ENCODE data around the gene TUBGCP3.

Gene TUBGCP3

DNA sequence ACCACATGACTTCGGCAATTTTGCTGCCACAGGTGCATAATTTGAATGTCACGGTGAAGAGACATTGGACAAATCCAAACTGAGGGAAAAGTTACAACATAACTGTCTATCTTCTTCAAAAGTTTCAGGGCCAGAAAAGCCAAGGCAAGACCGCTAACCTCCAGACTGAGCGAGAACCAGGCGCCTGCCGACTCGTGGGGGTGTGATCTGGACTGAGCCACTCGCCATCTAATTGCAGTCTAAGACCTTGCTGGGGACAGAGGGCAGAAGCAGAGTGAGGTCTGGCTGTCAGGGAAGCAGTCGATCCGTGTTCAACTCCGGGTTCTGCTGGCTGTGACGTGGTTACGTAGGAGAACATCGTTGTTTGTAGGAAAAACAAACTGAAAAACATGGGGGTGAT is 123.2 kb downstream of the TUBGCP3 start:
- Mint-ChIP-seq H3K27ac (no peak overlapping the region), H3K36me3 (ENCODE audit: low read depth) (no peaks in the 10 kb centered on the region), H3K4me3 (no peak overlapping the region), H3K4me1 (ENCODE audit: low read depth) (no peaks in the 10 kb centered on the region), H3K27me3 (peaks cover 2% of the 10 kb centered on the region), H3K9me3 (peaks cover 12% of the 10 kb centered on the region)
- intact Hi-C loops (cut with micrococcal nuclease), result no loop called here

DNA sequence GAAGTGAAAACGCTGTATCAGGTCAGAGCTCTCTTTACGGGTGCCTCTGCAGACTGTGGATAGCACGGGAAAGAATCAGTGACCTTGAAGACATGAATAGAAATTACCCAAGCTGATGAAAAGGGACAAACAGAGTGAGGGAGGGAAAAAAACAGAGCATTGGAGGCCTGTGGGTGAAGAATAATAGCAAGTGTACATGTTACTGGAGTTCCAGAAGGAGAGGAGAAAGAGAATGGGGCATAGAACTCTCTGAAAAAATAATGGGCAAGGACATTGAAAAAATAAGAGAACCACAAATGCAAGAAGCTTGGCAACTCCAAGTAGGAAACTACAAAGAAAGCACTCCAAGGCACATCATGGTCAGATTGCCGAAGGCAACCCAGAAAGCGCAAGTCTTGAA is 125.5 kb downstream of the TUBGCP3 start:
- H3K27ac Mint-ChIP-seq, result no peak overlapping the region
- H3K27me3 Mint-ChIP-seq, result peaks cover 6% of the 10 kb centered on the region
- H3K36me3 Mint-ChIP-seq (ENCODE audit: low read depth), result no peaks in the 10 kb centered on the region
- peaks cover 12% of the 10 kb centered on the region for H3K9me3 Mint-ChIP-seq
- intact Hi-C loops (cut with micrococcal nuclease), result no loop called here
- no peak overlapping the region for H3K4me3 Mint-ChIP-seq
- no peaks in the 10 kb centered on the region for H3K4me1 Mint-ChIP-seq (ENCODE audit: low read depth)

DNA sequence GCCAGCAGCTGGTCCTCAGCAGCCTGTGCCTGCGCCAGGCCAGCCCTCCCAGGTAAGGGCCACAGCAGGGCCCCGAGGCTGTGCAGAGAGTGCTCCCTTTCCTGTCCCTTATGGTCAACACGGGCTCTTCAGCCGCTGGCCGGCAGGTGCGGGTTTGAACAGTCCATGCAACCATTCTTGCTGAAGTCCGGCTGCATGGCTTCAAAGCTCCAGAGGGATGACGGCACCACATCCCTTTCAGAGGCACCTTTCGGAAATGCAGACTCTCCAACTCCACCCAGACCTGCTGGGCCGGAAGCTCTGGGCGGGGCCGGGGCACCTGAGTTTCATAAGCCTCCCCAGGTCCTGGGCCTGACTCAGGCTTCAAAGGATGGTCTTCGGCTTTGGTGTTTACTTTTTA is 130.5 kb downstream of the TUBGCP3 start:
- intact Hi-C loops (cut with micrococcal nuclease), result no loop called here
- no peaks in the 10 kb centered on the region for H3K4me1 Mint-ChIP-seq (ENCODE audit: low read depth)
- no peaks in the 10 kb centered on the region for H3K36me3 Mint-ChIP-seq (ENCODE audit: low read depth)
- H3K4me3 Mint-ChIP-seq, result no peak overlapping the region
- peaks cover 9% of the 10 kb centered on the region for H3K9me3 Mint-ChIP-seq
- H3K27ac Mint-ChIP-seq, result no peak overlapping the region
- peaks cover 9% of the 10 kb centered on the region for H3K27me3 Mint-ChIP-seq

DNA sequence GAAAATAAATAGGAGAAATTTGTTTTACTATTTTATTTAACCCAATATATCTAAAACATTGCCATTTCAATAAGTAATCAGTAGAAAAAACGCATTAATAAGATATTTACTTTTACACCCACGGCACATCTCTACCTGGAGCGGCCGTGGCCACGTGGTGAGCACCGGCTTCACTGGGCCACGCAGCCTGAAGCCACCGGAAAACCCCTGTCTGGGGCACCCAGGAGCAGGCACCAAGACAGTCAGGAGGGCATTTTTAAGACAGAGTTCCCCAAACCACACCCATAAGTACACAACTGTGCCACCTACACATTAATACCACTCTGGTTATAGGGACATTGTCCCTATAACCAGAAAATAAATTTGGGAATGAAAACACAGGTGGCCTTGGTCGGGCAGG is 130.9 kb downstream of the TUBGCP3 start:
- intact Hi-C loops (cut with micrococcal nuclease), result no loop called here
- no peaks in the 10 kb centered on the region for H3K36me3 Mint-ChIP-seq (ENCODE audit: low read depth)
- H3K4me3 Mint-ChIP-seq, result no peak overlapping the region
- no peak overlapping the region for H3K27ac Mint-ChIP-seq
- peaks cover 5% of the 10 kb centered on the region for H3K9me3 Mint-ChIP-seq
- peaks cover 9% of the 10 kb centered on the region for H3K27me3 Mint-ChIP-seq
- no peaks in the 10 kb centered on the region for H3K4me1 Mint-ChIP-seq (ENCODE audit: low read depth)

DNA sequence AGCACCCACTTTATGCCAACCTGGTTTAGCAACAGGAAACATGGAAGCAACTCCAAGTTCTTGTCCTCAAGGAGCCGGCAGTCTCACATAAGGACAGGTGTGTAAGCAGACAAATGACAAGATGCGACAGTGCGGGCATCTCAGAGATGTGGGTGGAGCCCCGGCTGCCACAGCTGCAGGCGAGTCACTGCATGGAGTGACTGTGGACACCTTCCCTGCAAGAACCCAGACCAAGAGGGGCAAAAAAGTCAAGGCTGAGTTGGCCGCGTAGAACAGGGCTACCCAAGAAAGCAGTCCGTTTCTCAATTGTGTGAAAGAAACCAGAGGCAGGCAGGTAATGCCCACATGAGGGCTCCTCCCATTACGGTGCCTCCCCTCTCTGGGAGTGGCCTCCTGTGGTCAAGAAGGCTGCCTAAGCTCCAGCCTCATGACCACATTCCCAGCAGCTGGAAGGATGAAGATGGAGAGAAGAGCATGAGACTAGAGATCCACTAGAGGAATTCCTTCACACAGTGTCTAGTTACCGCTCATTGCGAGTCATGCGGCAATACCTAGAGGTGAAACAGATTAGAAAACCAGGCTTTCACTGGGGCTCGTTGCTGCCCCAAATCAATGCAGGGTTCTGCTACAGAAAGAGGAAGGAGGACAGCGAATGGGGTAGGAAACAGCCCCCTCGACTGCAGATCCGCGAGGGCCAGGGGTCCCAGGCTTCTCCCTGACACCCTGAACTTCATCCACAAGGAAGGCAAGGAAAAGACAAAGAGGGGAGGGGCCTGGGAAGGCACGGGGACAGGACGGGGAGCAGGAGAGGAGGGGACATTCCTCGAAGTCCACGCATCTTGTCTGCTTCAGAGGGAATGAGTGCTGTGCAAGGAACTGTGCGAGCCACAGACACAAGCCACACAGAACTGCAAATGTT is 131.6 kb downstream of the TUBGCP3 start:
- H3K27me3 Mint-ChIP-seq, result peaks cover 9% of the 10 kb centered on the region
- no peaks in the 10 kb centered on the region for H3K4me1 Mint-ChIP-seq (ENCODE audit: low read depth)
- H3K36me3 Mint-ChIP-seq (ENCODE audit: low read depth), result no peaks in the 10 kb centered on the region
- H3K4me3 Mint-ChIP-seq, result no peak overlapping the region
- H3K9me3 Mint-ChIP-seq, result no peaks in the 10 kb centered on the region
- intact Hi-C loops (cut with micrococcal nuclease), result no loop called here
- H3K27ac Mint-ChIP-seq, result no peak overlapping the region

DNA sequence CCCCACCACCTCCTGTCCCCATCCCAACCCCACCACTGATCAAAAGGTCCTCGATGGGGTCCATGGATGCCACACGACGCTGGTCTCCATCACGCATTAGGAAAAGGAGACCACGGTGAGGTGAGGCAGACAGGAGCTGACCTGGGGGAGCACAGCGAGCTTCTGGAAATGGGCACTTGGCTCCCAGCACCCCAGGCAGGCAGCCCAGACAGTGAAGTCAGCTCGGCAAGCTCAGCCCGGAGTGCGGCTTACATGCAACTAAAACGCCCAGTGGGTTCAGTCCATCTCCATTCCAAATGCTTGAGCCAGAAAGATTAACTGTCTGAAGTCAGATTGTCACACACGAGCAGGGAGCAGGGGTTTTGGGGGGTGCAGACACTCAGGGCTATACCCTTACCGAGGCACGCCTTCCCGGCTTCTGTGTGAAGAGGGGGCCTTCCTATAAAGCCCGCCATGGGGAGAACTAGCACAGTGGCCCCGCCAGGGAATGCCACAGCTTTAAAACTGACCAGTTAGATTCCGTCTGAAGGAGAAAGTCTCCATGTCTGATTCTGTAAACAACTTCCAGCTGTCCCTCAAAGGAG is 132.4 kb downstream of the TUBGCP3 start:
- Mint-ChIP-seq H3K27ac (no peak overlapping the region), H3K4me1 (ENCODE audit: low read depth) (no peaks in the 10 kb centered on the region), H3K36me3 (ENCODE audit: low read depth) (no peaks in the 10 kb centered on the region), H3K9me3 (no peaks in the 10 kb centered on the region), H3K4me3 (no peak overlapping the region), H3K27me3 (peaks cover 9% of the 10 kb centered on the region)
- intact Hi-C loops (cut with micrococcal nuclease), result no loop called here

DNA sequence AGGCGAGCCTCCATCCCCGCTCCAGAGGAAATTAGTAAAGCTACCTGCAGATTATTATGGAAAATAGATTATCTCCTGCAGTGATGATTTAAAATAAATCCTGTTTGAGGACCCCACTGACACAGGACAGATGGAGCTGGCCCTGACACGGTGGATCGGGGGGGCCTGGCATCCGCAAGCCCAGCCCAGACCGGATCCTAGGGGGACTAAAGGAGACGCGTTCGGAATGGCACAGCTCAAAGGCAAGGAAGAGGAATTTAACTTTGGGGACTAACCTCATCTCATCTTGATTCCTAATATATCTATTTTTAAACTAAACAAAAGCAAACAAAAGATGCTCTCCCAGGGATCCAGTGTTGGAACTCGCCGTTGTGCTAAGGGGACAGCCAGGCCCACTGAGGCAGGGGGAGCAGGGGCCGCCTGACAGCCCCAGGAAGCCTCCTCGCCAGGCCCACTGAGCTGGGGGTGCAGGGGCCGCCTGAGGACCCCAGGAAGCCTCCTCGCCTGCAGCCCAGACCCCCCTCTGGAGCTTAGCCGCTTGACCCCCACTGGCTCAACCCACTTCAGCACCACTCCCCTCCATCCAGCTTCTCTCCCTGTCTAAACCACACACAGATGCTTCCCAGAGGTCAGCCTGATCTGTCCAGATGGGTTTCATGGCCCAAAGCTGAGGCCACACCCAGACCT is 133.2 kb downstream of the TUBGCP3 start:
- intact Hi-C loops (cut with micrococcal nuclease), result no loop called here
- no peaks in the 10 kb centered on the region for H3K4me1 Mint-ChIP-seq (ENCODE audit: low read depth)
- H3K27ac Mint-ChIP-seq, result no peak overlapping the region
- H3K36me3 Mint-ChIP-seq (ENCODE audit: low read depth), result no peaks in the 10 kb centered on the region
- no peak overlapping the region for H3K4me3 Mint-ChIP-seq
- no peaks in the 10 kb centered on the region for H3K9me3 Mint-ChIP-seq
- peaks cover 9% of the 10 kb centered on the region for H3K27me3 Mint-ChIP-seq

DNA sequence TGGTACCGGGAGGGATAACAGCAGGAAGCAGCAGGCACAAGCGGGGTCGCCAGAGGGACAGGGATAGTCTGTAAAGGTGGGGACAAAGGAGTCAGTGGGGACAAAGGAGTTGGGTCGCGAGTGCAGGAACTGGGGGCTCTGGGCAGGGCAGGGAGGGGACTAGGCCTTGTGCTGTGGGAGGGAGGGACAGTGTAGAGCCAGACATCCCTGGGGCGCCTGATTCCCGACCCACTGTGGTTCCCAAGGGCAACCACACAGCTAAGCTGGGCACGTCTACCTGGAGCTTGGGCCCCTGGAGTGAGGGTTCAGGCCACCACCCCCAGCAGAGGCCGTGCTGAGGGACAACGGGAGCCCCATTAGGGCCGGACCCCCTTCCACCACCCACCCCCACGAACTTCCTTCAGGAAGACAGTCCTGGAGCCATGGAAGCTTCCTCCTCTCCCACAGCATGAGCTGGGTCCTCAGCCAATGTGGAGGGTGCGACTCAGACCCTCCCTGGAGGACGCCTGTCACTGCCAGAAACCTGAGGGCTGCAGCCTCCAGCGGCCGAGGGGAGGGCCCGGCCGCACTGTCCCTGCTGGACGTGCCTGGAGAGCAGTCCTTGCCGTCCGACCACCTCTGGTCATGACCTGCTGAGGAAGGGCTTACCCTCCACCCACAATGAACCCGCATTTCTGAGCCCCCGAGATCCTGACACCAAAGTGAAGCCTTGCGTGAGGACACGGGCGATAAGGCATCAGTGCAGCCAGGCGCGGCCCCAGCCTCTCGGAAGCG is 133.9 kb downstream of the TUBGCP3 start:
- no peaks in the 10 kb centered on the region for H3K9me3 Mint-ChIP-seq
- H3K27ac Mint-ChIP-seq, result no peak overlapping the region
- intact Hi-C loops (cut with micrococcal nuclease), result no loop called here
- no peaks in the 10 kb centered on the region for H3K4me1 Mint-ChIP-seq (ENCODE audit: low read depth)
- peaks cover 4% of the 10 kb centered on the region for H3K27me3 Mint-ChIP-seq
- H3K4me3 Mint-ChIP-seq, result no peak overlapping the region
- no peaks in the 10 kb centered on the region for H3K36me3 Mint-ChIP-seq (ENCODE audit: low read depth)

DNA sequence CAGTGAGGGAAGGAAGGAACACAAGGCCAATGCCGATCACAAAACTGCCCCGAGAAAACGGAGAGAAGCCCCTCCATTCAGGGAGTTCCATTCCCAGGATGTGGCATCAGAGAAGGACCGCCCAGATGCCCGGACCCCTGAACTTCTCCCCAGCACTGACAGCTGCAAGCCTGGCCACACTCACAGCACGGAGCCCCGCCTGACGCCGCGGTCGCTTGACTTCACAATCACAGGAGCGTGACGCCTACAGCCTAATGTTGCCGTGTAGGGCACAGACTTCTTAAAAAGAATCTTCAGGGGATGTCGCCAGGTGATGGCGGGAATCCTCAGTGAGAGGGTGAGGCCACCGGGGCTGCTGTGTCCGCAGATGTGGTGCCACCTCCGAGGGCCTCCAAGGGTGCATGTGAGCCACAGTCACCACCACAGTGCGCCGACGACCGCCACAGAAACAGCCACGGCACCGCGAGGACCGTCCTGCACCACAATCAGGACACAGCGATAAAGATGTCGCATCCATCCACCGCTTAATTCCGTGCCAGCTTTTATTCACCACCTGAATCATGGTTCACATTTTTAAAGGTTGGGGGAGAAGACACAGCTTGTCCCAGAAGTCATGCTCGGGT is 134.6 kb downstream of the TUBGCP3 start:
- Mint-ChIP-seq H3K27ac (no peak overlapping the region), H3K27me3 (peaks cover 4% of the 10 kb centered on the region), H3K4me1 (ENCODE audit: low read depth) (no peaks in the 10 kb centered on the region), H3K9me3 (no peaks in the 10 kb centered on the region), H3K36me3 (ENCODE audit: low read depth) (no peaks in the 10 kb centered on the region), H3K4me3 (no peak overlapping the region)
- intact Hi-C loops (cut with micrococcal nuclease), result no loop called here

DNA sequence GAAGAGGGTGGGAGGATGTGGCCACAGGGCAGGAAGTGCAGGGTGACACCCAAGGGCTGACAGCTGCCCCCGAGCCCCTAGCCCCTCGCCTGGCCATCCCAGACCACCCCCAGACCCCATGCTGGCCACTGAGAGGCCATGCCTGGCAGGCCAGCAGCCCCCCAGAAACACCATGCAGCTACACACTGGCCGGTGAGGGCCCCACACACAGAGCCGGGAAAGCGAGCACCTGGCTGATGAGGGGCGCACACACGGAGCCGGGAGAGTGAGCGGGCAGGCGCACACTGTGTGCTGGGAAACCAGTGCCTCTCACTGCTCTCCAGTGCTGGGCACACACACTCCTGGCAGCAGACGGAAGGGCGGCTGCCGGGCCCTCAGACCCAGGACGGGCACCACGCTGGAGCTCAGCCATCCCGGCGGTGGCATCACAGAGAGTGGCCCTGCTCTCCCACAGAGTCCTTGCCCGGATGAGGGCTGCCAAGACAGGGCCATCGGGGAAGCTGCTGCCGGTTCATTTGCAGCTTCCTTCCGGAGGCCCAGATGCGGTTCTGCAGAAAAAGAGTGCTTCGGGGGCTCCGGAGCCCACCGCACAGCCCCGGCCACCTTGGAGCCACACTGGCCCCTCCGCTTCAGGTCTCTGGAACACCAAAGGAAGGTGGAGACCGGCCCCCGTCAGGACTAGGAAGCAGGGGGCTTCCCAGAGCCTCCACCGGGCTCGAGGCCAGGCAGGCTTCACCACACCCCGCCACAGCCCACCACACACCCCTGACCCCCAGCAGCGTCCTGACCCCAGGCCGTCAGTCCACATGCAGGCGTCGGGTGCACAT is 135.4 kb downstream of the TUBGCP3 start:
- peaks cover 3% of the 10 kb centered on the region for H3K27me3 Mint-ChIP-seq
- no peaks in the 10 kb centered on the region for H3K4me1 Mint-ChIP-seq (ENCODE audit: low read depth)
- H3K27ac Mint-ChIP-seq, result no peak overlapping the region
- H3K36me3 Mint-ChIP-seq (ENCODE audit: low read depth), result no peaks in the 10 kb centered on the region
- intact Hi-C loops (cut with micrococcal nuclease), result no loop called here
- no peaks in the 10 kb centered on the region for H3K9me3 Mint-ChIP-seq
- no peak overlapping the region for H3K4me3 Mint-ChIP-seq

DNA sequence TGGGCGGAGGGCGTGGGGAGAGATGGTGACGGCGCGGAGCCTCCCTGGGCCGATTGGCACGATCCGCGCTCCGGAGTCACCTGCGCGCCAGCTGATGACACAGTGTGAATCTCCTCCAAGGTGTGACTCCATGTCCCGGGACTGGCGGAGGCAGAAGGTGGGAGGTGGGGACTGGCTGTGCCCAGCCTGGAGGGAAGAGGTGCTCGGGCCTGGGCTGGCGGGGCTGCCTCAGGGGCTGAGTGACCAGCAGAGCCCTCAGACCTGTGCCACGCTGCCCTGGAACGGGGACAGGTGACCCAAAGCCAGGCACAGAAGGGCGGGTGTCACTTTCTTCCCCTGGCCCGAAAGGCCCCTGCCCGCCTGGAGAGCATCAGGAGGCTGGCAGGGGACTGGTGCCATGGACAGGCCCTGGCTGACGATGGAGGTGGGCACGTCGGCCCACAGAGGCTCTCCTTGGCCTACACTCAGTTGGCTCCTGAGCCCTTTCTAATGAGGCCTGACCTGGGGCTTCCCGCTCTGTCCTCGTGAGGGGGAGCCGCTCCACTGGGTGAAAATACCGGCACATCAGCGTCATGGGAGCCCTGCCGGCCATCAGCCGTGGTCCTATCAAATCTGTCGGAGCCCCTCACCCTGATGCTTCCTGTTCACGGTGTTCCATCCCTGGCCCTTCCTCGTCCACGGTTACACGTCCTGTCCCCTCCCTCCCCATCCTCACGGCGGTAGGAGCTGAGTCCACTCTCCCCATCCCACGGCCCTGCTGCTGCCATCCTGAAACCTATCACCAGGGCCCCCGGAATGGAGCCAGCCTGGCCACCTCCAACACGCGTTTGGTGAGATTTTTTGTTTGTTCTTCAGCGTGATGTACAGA is 136.2 kb downstream of the TUBGCP3 start:
- Mint-ChIP-seq H3K4me3 (no peak overlapping the region), H3K36me3 (ENCODE audit: low read depth) (no peaks in the 10 kb centered on the region), H3K27me3 (peaks cover 2% of the 10 kb centered on the region), H3K9me3 (no peaks in the 10 kb centered on the region), H3K27ac (no peak overlapping the region), H3K4me1 (ENCODE audit: low read depth) (no peaks in the 10 kb centered on the region)
- intact Hi-C loops (cut with micrococcal nuclease), result no loop called here

DNA sequence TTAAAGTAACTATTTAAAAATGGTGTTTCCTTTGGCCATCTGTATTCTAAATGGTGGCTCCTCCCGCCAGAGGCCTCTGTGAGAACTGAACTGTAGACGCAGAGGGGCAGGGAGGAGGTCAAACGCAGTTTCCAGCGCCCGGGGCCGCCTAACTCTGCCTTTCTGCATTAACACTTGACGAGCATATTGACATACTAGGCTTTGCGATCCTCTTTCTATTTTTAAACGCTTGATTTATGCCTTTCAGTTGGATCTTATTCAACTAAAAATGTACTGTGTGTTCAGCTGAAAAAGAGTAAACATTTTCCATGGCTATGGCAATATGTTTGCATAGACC is 137.1 kb downstream of the TUBGCP3 start:
- Mint-ChIP-seq H3K9me3 (no peaks in the 10 kb centered on the region), H3K36me3 (ENCODE audit: low read depth) (no peaks in the 10 kb centered on the region), H3K4me1 (ENCODE audit: low read depth) (no peaks in the 10 kb centered on the region), H3K27ac (no peak overlapping the region), H3K4me3 (no peak overlapping the region), H3K27me3 (no peaks in the 10 kb centered on the region)
- intact Hi-C loops (cut with micrococcal nuclease), result no loop called here

Measured in dendritic cell treated with granulocyte-macrophage colony-stimulating factor and Interleukin-4, amounts not matched to agents 40 ng/mL and 50 ng/mL, for 4 days (primary cell).